ENCODE data around the gene EHMT1. TPM values are rescaled to one million over a fixed set of nuclear protein-coding genes. Genes with fewer than 3 reads are reported as not detected.
"Not testable (repeated sequence)": the region's sequence is repeated elsewhere in the genome, so short reads cannot be mapped to it uniquely, and the experiment has no call there.

Gene EHMT1
- polyA plus RNA-seq, 1 of the 3 experiments (the other 2 are of a cell fraction) = 39.5 TPM

- TF ChIP-seq, protein P1, sequence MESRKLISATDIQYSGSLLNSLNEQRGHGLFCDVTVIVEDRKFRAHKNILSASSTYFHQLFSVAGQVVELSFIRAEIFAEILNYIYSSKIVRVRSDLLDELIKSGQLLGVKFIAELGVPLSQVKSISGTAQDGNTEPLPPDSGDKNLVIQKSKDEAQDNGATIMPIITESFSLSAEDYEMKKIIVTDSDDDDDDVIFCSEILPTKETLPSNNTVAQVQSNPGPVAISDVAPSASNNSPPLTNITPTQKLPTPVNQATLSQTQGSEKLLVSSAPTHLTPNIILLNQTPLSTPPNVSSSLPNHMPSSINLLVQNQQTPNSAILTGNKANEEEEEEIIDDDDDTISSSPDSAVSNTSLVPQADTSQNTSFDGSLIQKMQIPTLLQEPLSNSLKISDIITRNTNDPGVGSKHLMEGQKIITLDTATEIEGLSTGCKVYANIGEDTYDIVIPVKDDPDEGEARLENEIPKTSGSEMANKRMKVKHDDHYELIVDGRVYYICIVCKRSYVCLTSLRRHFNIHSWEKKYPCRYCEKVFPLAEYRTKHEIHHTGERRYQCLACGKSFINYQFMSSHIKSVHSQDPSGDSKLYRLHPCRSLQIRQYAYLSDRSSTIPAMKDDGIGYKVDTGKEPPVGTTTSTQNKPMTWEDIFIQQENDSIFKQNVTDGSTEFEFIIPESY (IDR thresholded peaks at IDR 0.05; ENCODE audit: borderline replicate concordance, low read depth) = no peak
- TF ChIP-seq NRF1 (IDR thresholded peaks at IDR 0.05; ENCODE audit: low read depth, low read length) (no peak), FOXM1 (IDR thresholded peaks at IDR 0.05; ENCODE audit: low read depth) (no peak), SIN3A (IDR thresholded peaks at IDR 0.05; ENCODE audit: borderline replicate concordance, low read depth, low read length) (no peak), FOSL2 (IDR thresholded peaks at IDR 0.05; ENCODE audit: borderline replicate concordance, low read depth) (no peak), SMC3 (IDR thresholded peaks at IDR 0.05; ENCODE audit: low read depth, low read length) (no peak), TAF1 (IDR thresholded peaks at IDR 0.05; ENCODE audit: borderline replicate concordance, low read depth, low read length) (no peak)
- TF ChIP-seq, protein P2, sequence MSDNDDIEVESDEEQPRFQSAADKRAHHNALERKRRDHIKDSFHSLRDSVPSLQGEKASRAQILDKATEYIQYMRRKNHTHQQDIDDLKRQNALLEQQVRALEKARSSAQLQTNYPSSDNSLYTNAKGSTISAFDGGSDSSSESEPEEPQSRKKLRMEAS (IDR thresholded peaks at IDR 0.05; ENCODE audit: low read depth) = no peak
These were observed 190.3 kb downstream of the EHMT1 start (continued) for GRCh38 chr9:137809040-137809576.

GRCh38 chr9:137809726-137810450 is 191.1 kb downstream of the EHMT1 start:
- H3K27ac ChIP-seq (ENCODE audit: low read depth in 2 of 2, low read length in 1 of 2); H2AFZ ChIP-seq (ENCODE audit: low read depth); H3K4me3 ChIP-seq (ENCODE audit: low read depth in 2 of 2, low read length in 1 of 2); H3K9me3 ChIP-seq; H3K4me2 ChIP-seq; H3F3A ChIP-seq (replicated peaks; ENCODE audit: insufficient read depth); H3K4me1 ChIP-seq (ENCODE audit: control insufficient read depth in 1 of 2, insufficient read depth in 2 of 2, low read depth in 1 of 2, low read length in 1 of 2); H3K27me3 ChIP-seq (ENCODE audit: insufficient read depth); H3K9me2 ChIP-seq; H4K20me1 ChIP-seq (ENCODE audit: insufficient read depth); DNase-seq; POLR2A ChIA-PET; H3K79me2 ChIP-seq (ENCODE audit: insufficient read depth); H3K9ac ChIP-seq: not testable (repeated sequence)
- 96% methylated on average over 55 of the region's 69 CpGs for WGBS (ENCODE audit: low lambda C conversion rate)
- H3K36me3 ChIP-seq (replicated peaks in 1 of 2; ENCODE audit: control insufficient read depth in 1 of 2, insufficient read depth in 2 of 2, low read length in 1 of 2) = peaks cover 13 to 49% of the 10 kb centered on the region in 2 experiments
- CTCF ChIA-PET = interaction anchor here (0.9 to 1.0 kb wide), 2 partner anchors 11 to 17 kb away, joined by 3 read pairs; no protein-coding TSS in a partner anchor

GRCh38 chr9:137811283-137811870 is 192.6 kb downstream of the EHMT1 start:
- H2AFZ ChIP-seq (ENCODE audit: low read depth) = no peak overlapping the region
- DNase-seq = no peak
- H4K20me1 ChIP-seq (ENCODE audit: insufficient read depth) = no peaks in the 10 kb centered on the region
- ChIA-PET CTCF (interaction anchor here (1.0 kb wide), 1 partner anchor 9 kb away, joined by 3 read pairs; no protein-coding TSS in a partner anchor), POLR2A (no interaction called here)
- 90% methylated on average over 21 of the region's 30 CpGs for WGBS (ENCODE audit: low lambda C conversion rate)
- H3K4me2 ChIP-seq = no peak overlapping the region
- peaks cover 6% of the 10 kb centered on the region for H3F3A ChIP-seq (replicated peaks; ENCODE audit: insufficient read depth)
- no peak overlapping the region for H3K9ac ChIP-seq
- H3K9me2 ChIP-seq = no peaks in the 10 kb centered on the region
- no peaks in the 10 kb centered on the region for H3K27me3 ChIP-seq (ENCODE audit: insufficient read depth)
- H3K79me2 ChIP-seq (ENCODE audit: insufficient read depth) = peaks cover 3% of the 10 kb centered on the region; the same call in 1 of the 2 replicates
- H3K4me1 ChIP-seq (ENCODE audit: control insufficient read depth in 1 of 2, insufficient read depth in 2 of 2, low read depth in 1 of 2, low read length in 1 of 2) = no peaks in the 10 kb centered on the region; a peak in 1 of 4 replicates
- H3K4me3 ChIP-seq (ENCODE audit: low read depth in 2 of 2, low read length in 1 of 2) = no peak overlapping the region
- H3K27ac ChIP-seq (ENCODE audit: low read depth in 2 of 2, low read length in 1 of 2) = no peak overlapping the region; a peak in 1 of 4 replicates
- H3K36me3 ChIP-seq (replicated peaks in 1 of 2; ENCODE audit: control insufficient read depth in 1 of 2, insufficient read depth in 2 of 2, low read length in 1 of 2) = peaks cover 16 to 63% of the 10 kb centered on the region in 2 experiments
- no peaks in the 10 kb centered on the region for H3K9me3 ChIP-seq
- TF ChIP-seq MXI1 (IDR thresholded peaks at IDR 0.05; ENCODE audit: low read depth, low read length) = no peak
- no peak for TF ChIP-seq MEF2A (IDR thresholded peaks at IDR 0.05; ENCODE audit: borderline replicate concordance, low read depth)
- TF ChIP-seq, protein P2 (IDR thresholded peaks at IDR 0.05; ENCODE audit: low read depth) = no peak
- no peak for TF ChIP-seq YY1 (IDR thresholded peaks at IDR 0.05; ENCODE audit: low read depth)
- TF ChIP-seq GATA2 (CRISPR knock-in tag; IDR thresholded peaks at IDR 0.05) = no peak
- TF ChIP-seq TCF12 (IDR thresholded peaks at IDR 0.05) = no peak
- no peak for TF ChIP-seq RXRA (IDR thresholded peaks at IDR 0.05; ENCODE audit: borderline replicate concordance, low read depth)
- no peak for TF ChIP-seq GABPA (IDR thresholded peaks at IDR 0.05; ENCODE audit: low read depth)
- TF ChIP-seq TEAD4 (IDR thresholded peaks at IDR 0.05; ENCODE audit: borderline replicate concordance, insufficient read depth) = no peak
- TF ChIP-seq, protein P3, sequence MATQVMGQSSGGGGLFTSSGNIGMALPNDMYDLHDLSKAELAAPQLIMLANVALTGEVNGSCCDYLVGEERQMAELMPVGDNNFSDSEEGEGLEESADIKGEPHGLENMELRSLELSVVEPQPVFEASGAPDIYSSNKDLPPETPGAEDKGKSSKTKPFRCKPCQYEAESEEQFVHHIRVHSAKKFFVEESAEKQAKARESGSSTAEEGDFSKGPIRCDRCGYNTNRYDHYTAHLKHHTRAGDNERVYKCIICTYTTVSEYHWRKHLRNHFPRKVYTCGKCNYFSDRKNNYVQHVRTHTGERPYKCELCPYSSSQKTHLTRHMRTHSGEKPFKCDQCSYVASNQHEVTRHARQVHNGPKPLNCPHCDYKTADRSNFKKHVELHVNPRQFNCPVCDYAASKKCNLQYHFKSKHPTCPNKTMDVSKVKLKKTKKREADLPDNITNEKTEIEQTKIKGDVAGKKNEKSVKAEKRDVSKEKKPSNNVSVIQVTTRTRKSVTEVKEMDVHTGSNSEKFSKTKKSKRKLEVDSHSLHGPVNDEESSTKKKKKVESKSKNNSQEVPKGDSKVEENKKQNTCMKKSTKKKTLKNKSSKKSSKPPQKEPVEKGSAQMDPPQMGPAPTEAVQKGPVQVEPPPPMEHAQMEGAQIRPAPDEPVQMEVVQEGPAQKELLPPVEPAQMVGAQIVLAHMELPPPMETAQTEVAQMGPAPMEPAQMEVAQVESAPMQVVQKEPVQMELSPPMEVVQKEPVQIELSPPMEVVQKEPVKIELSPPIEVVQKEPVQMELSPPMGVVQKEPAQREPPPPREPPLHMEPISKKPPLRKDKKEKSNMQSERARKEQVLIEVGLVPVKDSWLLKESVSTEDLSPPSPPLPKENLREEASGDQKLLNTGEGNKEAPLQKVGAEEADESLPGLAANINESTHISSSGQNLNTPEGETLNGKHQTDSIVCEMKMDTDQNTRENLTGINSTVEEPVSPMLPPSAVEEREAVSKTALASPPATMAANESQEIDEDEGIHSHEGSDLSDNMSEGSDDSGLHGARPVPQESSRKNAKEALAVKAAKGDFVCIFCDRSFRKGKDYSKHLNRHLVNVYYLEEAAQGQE (IDR thresholded peaks at IDR 0.05; ENCODE audit: low read depth, low read length) = no peak
- no peak for TF ChIP-seq NRF1 (IDR thresholded peaks at IDR 0.05; ENCODE audit: low read depth, low read length)
- no peak for TF ChIP-seq RCOR1 (IDR thresholded peaks at IDR 0.05; ENCODE audit: low read length)
